GM23338 (cell line): ENCODE results near the gene OR9G1.

Source experiments
- CREB1 ChIP-seq: fragments of 250-450 bp; sonication (Bioruptor Pico); IDR thresholded peaks from 2 replicates; pipeline ENCODE4 v1.5.0; 2020; ENCODE audit warnings: low read depth, mild to moderate bottlenecking, moderate library complexity
- CTCF ChIP-seq, 2 experiments: fragments of 200-600 bp in 1 of 2; sonication (generic) in 1 of 2; conservative IDR thresholded peaks; 2 replicates each; pipeline versions ENCODE4 v1.5.1 to v1.6.1; 2016 to 2017; ENCODE audit warnings: antibody characterized with exemption in 2 of 2, low read depth in 2 of 2, mild to moderate bottlenecking in 2 of 2, moderate library complexity in 1 of 2
- EZH2phosphoT487 ChIP-seq: fragments of 200-600 bp; sonication (generic); IDR thresholded peaks from one replicate; pipeline ENCODE4 v1.8.1; 2018; ENCODE audit warnings: antibody characterized with exemption; ENCODE audit not compliant: unreplicated experiment
- JUNB ChIP-seq: IDR thresholded peaks from one replicate; pipeline ENCODE4 v1.6.1; 2016; ENCODE audit warnings: antibody characterized with exemption; ENCODE audit not compliant: unreplicated experiment
- POLR2AphosphoS5 ChIP-seq: IDR thresholded peaks from 2 replicates; pipeline ENCODE4 v1.6.1; 2016; ENCODE audit warnings: antibody characterized with exemption, low read depth
- REST ChIP-seq: IDR thresholded peaks from one replicate; pipeline ENCODE4 v1.6.1; 2018; ENCODE audit warnings: antibody characterized with exemption; ENCODE audit not compliant: unreplicated experiment
- STAT1 ChIP-seq: IDR thresholded peaks from one replicate; pipeline ENCODE4 v1.6.1; 2016; ENCODE audit warnings: antibody characterized with exemption; ENCODE audit not compliant: unreplicated experiment

GRCh38 chr11:56698795-56699194 lies at the start of gene OR9G1:
- TF ChIP-seq CTCF (conservative IDR thresholded peaks at IDR 0.05; ENCODE audit: low read depth in 2 of 2) (no peak), REST (no peak), POLR2AphosphoS5 (no peak), STAT1 (no peak), EZH2phosphoT487 (no peak), CREB1 (CRISPR knock-in tag) (no peak), JUNB (no peak)
